Measurements from ENCODE around the gene ADAR.

The ADAR gene

GRCh38 chr1:154557248-154557938 lies 50.6 kb downstream of the ADAR start:
- no peak for DNase-seq (ENCODE audit: low read depth)

GRCh38 chr1:154556422-154556821 lies 51.6 kb downstream of the ADAR start:
- DNase-seq (ENCODE audit: low read depth) = no peak

GRCh38 chr1:154553056-154554030 lies 54.6 kb downstream of the ADAR start:
- no peak for DNase-seq (ENCODE audit: low read depth)

- DNase-seq (ENCODE audit: low read depth) = no peak
Observed at GRCh38 chr1:154552036-154552435, 56.0 kb downstream of the ADAR start.

GRCh38 chr1:154551474-154551873 lies 56.5 kb downstream of the ADAR start:
- DNase-seq (ENCODE audit: low read depth) = no peak

- DNase-seq (ENCODE audit: low read depth) = no peak
Observed at GRCh38 chr1:154550657-154551056, 57.3 kb downstream of the ADAR start.

GRCh38 chr1:154550070-154550469 lies 57.9 kb downstream of the ADAR start:
- DNase-seq (ENCODE audit: low read depth) = no peak

GRCh38 chr1:154549202-154549770 lies 58.7 kb downstream of the ADAR start:
- DNase-seq (ENCODE audit: low read depth) = no peak

GRCh38 chr1:154548028-154548427 lies 60.0 kb downstream of the ADAR start:
- no peak for DNase-seq (ENCODE audit: low read depth)

GRCh38 chr1:154547105-154547732 lies 60.8 kb downstream of the ADAR start:
- DNase-seq (ENCODE audit: low read depth) = no peak

- peak; percentile 30 for DNase-seq (ENCODE audit: low read depth)
Observed at GRCh38 chr1:154546264-154547063, 61.5 kb downstream of the ADAR start.

GRCh38 chr1:154541231-154541630 lies 66.8 kb downstream of the ADAR start:
- DNase-seq (ENCODE audit: low read depth) = no peak

- no peak for DNase-seq (ENCODE audit: low read depth)
Observed at GRCh38 chr1:154539486-154540483, 68.2 kb downstream of the ADAR start.

GRCh38 chr1:154536570-154536969 lies 71.4 kb downstream of the ADAR start:
- no peak for DNase-seq (ENCODE audit: low read depth)

GRCh38 chr1:154533952-154534844 lies 73.8 kb downstream of the ADAR start:
- no peak for DNase-seq (ENCODE audit: low read depth)

Data from activated T-helper 1 cell treated with Interleukin-2 at 50 U/mL for 16 hours (primary cell).